Esophagus muscularis mucosa (tissue), 3 donors: ENCODE data around the gene RFPL1.

Source experiments
- CTCF ChIP-seq, 3 experiments: fragments of 200-600 bp in 2 of 3; fragments of 450-650 bp in 1 of 3; sonication (generic) in 2 of 3; IDR thresholded peaks; one replicate each; pipeline ENCODE4 v1.5.1; 2017 to 2019; ENCODE audit warnings: antibody characterized with exemption in 3 of 3, mild to moderate bottlenecking in 2 of 3, moderate library complexity in 1 of 3
- POLR2A ChIP-seq: fragments of 450-650 bp; IDR thresholded peaks from one replicate; pipeline ENCODE4 v1.6.1; 2017; ENCODE audit warnings: antibody characterized with exemption, moderate library complexity, mild to moderate bottlenecking, low read depth
- POLR2AphosphoS5 ChIP-seq, 2 donors: sonication (generic); formaldehyde crosslinking; IDR thresholded peaks; one replicate each; pipeline ENCODE4 v1.6.1; 2017; ENCODE audit warnings: antibody characterized with exemption in 2 of 2

GRCh38 chr22:29473001-29473400 lies 34.6 kb downstream of the RFPL1 start:
- TF ChIP-seq CTCF (IDR thresholded peaks at IDR 0.05): no peak
- no peak for TF ChIP-seq POLR2A
- TF ChIP-seq POLR2AphosphoS5 (IDR thresholded peaks at IDR 0.05): no peak
